Lung (tissue), 12 donors: Measurements from ENCODE around the gene CPPED1. TPM values are rescaled to one million over a fixed set of nuclear protein-coding genes. Genes with fewer than 3 reads are reported as not detected.

ENCODE experiments used
- ATAC-seq: fragments of 200-7000 bp; cut with Tn5 transposase; one replicate; pipeline ENCODE4 v1.9.1; 2020; ENCODE audit warnings: moderate number of reproducible peaks; ENCODE audit not compliant: insufficient read depth, low FRiP score
- DNase-seq, 3 donors: peaks; one replicate each; pipeline ENCODE4 v3.0.0-alpha.2; 2013 to 2017
- H3K27ac ChIP-seq, 2 donors: one replicate each; pipeline ENCODE4 v1.5.1; 2013; ENCODE audit warnings: mild to moderate bottlenecking in 2 of 2, moderate library complexity in 2 of 2, control low read depth in 1 of 2, inconsistent platforms in 1 of 2, low read depth in 1 of 2, low read length in 1 of 2
- H3K27me3 ChIP-seq, 3 donors: one replicate each; pipeline ENCODE4 v1.5.1; 2013; ENCODE audit warnings: low read length in 2 of 3; ENCODE audit not compliant: control insufficient read depth in 3 of 3, insufficient read depth in 3 of 3
- H3K36me3 ChIP-seq, 4 donors: one replicate each; pipeline ENCODE4 v1.5.1; 2013; ENCODE audit warnings: low read length in 4 of 4, mild to moderate bottlenecking in 1 of 4, moderate library complexity in 1 of 4; ENCODE audit not compliant: control insufficient read depth in 4 of 4, insufficient read depth in 4 of 4
- H3K4me1 ChIP-seq, 5 donors: one replicate each; pipeline ENCODE4 v1.5.1; 2013; ENCODE audit warnings: low read length in 5 of 5, mild to moderate bottlenecking in 2 of 5, moderate library complexity in 1 of 5; ENCODE audit not compliant: control insufficient read depth in 5 of 5, insufficient read depth in 5 of 5
- H3K4me3 ChIP-seq: one replicate; pipeline ENCODE4 v1.5.1; 2013; ENCODE audit warnings: mild to moderate bottlenecking, control low read depth, moderate library complexity
- H3K9ac ChIP-seq, 2 donors: one replicate each; pipeline ENCODE4 v1.5.1; 2013; ENCODE audit warnings: low read length in 2 of 2, control low read depth in 1 of 2; ENCODE audit not compliant: insufficient read depth in 1 of 2
- H3K9me3 ChIP-seq, 4 donors: one replicate each; pipeline ENCODE4 v1.5.1; 2013; ENCODE audit warnings: low read length in 3 of 4, mild to moderate bottlenecking in 1 of 4, moderate library complexity in 1 of 4; ENCODE audit not compliant: control insufficient read depth in 4 of 4, insufficient read depth in 3 of 4
- CTCF ChIP-seq: IDR thresholded peaks from 2 replicates; pipeline ENCODE4 v1.5.1; 2012; ENCODE audit warnings: mild to moderate bottlenecking; ENCODE audit errors: control extremely low read depth, extremely low read depth
- WGBS, 2 donors: extraction: QIAGEN DNeasy Blood & Tissue Kit; methylation state at CpG; one replicate each; pipeline ENCODE4 v1.1.7; 2013; 5-methylcytosine and 5-hydroxymethylcytosine counted together
- polyA plus RNA-seq, 2 donors: library from polyadenylated mRNA; stranded (reverse); fragments of 200-250 nt; gene quantifications; one replicate each; pipeline ENCODE4 v1.2.1, GENCODE V29; 2013
- total RNA-seq, 2 donors: library from RNA; depleted of rRNA in 1 of 2; stranded (reverse); fragments of >200 nt in 1 of 2; gene quantifications; one replicate each; pipeline ENCODE4 v1.2.1, GENCODE V29; 2014 to 2021
- donor health status: control.
- donor health status: control.
- donor health status: Bipolar disorder and iron deficiency.
- donor health status: healthy.
- donor health status: DM: yes; HTN: yes; CAD: no.

CPPED1 gene
- total and polyA plus RNA-seq, 4 donors: 9.8 to 32.5 (median 14.2) TPM

GRCh38 chr16:12679660-12680272 lies 123.9 kb downstream of the CPPED1 start:
- 85 to 89% methylated on average over 3 of the region's 3 CpGs for WGBS, 2 donors
- no peak for TF ChIP-seq CTCF
- H3K4me3 ChIP-seq: no peak overlapping the region

GRCh38 chr16:12678983-12679382 lies 124.7 kb downstream of the CPPED1 start:
- no peaks in the 10 kb centered on the region for H3K27me3 ChIP-seq
- H3K36me3 ChIP-seq: no peaks in the 10 kb centered on the region
- no peak overlapping the region for H3K4me3 ChIP-seq
- ATAC-seq (no peak), DNase-seq (no peak)
- no peak overlapping the region for H3K9ac ChIP-seq
- H3K9me3 ChIP-seq: peaks cover 0 to 3% (median 0%) of the 10 kb centered on the region in 4 donors
- no peak overlapping the region for H3K27ac ChIP-seq
- WGBS, 2 donors: 76 to 90% methylated on average over 3 of the region's 3 CpGs
- TF ChIP-seq CTCF: no peak
- H3K4me1 ChIP-seq: peaks cover 0 to 2% (median 0%) of the 10 kb centered on the region in 5 donors

More at GRCh38 chr16:12679660-12680272, 123.9 kb downstream of the CPPED1 start:
- no peak overlapping the region for H3K9ac ChIP-seq
- no peak for ATAC-seq
- H3K27me3 ChIP-seq: no peaks in the 10 kb centered on the region
- H3K27ac ChIP-seq: no peak overlapping the region
- no peaks in the 10 kb centered on the region for H3K36me3 ChIP-seq
- no peak for DNase-seq
- peaks cover 0 to 2% (median 0%) of the 10 kb centered on the region in 5 donors for H3K4me1 ChIP-seq
- H3K9me3 ChIP-seq: peaks cover 0 to 3% (median 0%) of the 10 kb centered on the region in 4 donors

GRCh38 chr16:12677502-12677901 lies 126.2 kb downstream of the CPPED1 start:
- H3K27ac ChIP-seq: no peak overlapping the region
- 68 to 80% methylated on average over 8 of the region's 8 CpGs for WGBS, 2 donors
- H3K4me3 ChIP-seq: no peak overlapping the region
- no peaks in the 10 kb centered on the region for H3K4me1 ChIP-seq
- H3K36me3 ChIP-seq: no peaks in the 10 kb centered on the region
- ATAC-seq (no peak), DNase-seq (no peak)
- no peak overlapping the region for H3K9ac ChIP-seq
- TF ChIP-seq CTCF: no peak
- H3K9me3 ChIP-seq: peaks cover 0 to 3% (median 0%) of the 10 kb centered on the region in 4 donors
- H3K27me3 ChIP-seq: no peaks in the 10 kb centered on the region

- DNase-seq: no peak
- ATAC-seq: no peak
- TF ChIP-seq CTCF: no peak
- no peak overlapping the region for H3K4me3 ChIP-seq
- no peaks in the 10 kb centered on the region for H3K4me1 ChIP-seq
- H3K27ac ChIP-seq: no peak overlapping the region
- WGBS, 2 donors: 32 to 49% methylated on average over 5 of the region's 5 CpGs
- H3K36me3 ChIP-seq: no peaks in the 10 kb centered on the region
- H3K27me3 ChIP-seq: no peaks in the 10 kb centered on the region
- no peak overlapping the region for H3K9ac ChIP-seq
- no peaks in the 10 kb centered on the region for H3K9me3 ChIP-seq
Measured at GRCh38 chr16:12675852-12676251, 127.8 kb downstream of the CPPED1 start.
